ENCODE data around the gene POU3F1.

GRCh38 chr1:38068220-38068979 lies 21.8 kb upstream of the POU3F1 start:
- TF ChIP-seq, protein P1, sequence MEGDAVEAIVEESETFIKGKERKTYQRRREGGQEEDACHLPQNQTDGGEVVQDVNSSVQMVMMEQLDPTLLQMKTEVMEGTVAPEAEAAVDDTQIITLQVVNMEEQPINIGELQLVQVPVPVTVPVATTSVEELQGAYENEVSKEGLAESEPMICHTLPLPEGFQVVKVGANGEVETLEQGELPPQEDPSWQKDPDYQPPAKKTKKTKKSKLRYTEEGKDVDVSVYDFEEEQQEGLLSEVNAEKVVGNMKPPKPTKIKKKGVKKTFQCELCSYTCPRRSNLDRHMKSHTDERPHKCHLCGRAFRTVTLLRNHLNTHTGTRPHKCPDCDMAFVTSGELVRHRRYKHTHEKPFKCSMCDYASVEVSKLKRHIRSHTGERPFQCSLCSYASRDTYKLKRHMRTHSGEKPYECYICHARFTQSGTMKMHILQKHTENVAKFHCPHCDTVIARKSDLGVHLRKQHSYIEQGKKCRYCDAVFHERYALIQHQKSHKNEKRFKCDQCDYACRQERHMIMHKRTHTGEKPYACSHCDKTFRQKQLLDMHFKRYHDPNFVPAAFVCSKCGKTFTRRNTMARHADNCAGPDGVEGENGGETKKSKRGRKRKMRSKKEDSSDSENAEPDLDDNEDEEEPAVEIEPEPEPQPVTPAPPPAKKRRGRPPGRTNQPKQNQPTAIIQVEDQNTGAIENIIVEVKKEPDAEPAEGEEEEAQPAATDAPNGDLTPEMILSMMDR (IDR thresholded peaks at IDR 0.05) = no peak
- no peak for TF ChIP-seq POLR2A (IDR thresholded peaks at IDR 0.05)

Measured in Peyer's patch (tissue), 4 donors.